ENCODE data around the gene DNAH8.

DNA sequence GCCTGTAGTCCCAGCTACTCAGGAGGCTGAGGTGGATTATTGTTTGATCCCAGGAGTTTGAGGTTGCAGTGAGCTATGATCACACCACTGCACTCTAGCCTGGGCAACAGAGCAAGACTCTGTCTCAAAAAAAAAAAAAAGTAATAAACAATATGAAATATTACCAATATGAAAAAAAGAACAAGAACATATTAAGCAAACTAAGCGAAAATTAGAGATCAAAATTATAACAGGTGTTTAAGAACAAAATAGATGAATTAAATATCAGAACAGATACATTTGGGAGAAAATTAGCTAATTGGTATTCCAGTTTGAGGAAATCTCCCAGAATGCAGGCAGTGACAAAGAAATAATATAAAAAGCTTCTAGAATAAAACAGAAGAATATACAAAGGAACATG lies 35.4 kb upstream of the DNAH8 start:
- TF ChIP-seq, protein P1, sequence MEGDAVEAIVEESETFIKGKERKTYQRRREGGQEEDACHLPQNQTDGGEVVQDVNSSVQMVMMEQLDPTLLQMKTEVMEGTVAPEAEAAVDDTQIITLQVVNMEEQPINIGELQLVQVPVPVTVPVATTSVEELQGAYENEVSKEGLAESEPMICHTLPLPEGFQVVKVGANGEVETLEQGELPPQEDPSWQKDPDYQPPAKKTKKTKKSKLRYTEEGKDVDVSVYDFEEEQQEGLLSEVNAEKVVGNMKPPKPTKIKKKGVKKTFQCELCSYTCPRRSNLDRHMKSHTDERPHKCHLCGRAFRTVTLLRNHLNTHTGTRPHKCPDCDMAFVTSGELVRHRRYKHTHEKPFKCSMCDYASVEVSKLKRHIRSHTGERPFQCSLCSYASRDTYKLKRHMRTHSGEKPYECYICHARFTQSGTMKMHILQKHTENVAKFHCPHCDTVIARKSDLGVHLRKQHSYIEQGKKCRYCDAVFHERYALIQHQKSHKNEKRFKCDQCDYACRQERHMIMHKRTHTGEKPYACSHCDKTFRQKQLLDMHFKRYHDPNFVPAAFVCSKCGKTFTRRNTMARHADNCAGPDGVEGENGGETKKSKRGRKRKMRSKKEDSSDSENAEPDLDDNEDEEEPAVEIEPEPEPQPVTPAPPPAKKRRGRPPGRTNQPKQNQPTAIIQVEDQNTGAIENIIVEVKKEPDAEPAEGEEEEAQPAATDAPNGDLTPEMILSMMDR (IDR thresholded peaks at IDR 0.05; ENCODE audit: low read depth, low read length), result no peak
- no peak for TF ChIP-seq EZH2phosphoT487 (IDR thresholded peaks at IDR 0.05; ENCODE audit: low read depth)

Data from OCI-LY3 (cell line).